ENCODE results near the gene TCEA3.

DNA sequence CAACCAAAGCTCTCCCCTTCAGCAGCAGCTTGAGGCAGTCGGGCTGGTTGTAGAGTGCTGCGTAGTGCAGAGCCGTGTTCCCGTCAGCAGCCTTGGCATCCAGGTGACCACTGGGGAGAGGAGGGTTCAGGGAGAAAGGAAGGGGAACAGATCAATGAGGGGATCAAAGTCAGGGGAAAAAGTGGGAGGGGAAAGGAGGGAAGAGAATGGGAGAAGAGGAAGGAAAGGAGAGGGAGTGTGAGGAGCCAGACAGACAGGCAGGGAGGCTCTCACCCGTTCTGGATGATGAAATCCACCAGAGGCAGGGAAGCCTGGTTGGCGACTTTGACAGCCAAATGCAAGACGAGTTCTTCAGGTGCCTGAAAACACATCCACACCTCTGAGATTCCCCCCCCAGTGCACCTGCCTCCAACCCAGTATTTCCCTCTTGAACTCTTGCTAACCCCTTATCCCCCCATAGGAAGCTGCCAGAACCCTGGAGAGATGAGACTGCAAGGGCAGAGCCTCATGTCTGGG is 9.8 kb upstream of the TCEA3 start:
- TF ChIP-seq, protein P1, sequence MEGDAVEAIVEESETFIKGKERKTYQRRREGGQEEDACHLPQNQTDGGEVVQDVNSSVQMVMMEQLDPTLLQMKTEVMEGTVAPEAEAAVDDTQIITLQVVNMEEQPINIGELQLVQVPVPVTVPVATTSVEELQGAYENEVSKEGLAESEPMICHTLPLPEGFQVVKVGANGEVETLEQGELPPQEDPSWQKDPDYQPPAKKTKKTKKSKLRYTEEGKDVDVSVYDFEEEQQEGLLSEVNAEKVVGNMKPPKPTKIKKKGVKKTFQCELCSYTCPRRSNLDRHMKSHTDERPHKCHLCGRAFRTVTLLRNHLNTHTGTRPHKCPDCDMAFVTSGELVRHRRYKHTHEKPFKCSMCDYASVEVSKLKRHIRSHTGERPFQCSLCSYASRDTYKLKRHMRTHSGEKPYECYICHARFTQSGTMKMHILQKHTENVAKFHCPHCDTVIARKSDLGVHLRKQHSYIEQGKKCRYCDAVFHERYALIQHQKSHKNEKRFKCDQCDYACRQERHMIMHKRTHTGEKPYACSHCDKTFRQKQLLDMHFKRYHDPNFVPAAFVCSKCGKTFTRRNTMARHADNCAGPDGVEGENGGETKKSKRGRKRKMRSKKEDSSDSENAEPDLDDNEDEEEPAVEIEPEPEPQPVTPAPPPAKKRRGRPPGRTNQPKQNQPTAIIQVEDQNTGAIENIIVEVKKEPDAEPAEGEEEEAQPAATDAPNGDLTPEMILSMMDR (conservative IDR thresholded peaks at IDR 0.05 in 1 of 2, IDR thresholded peaks at IDR 0.05 in 1 of 2; ENCODE audit: extremely low read depth in 1 of 2, insufficient read depth in 1 of 2, low read depth in 1 of 2, low read length in 2 of 2): no peak
- no peak for TF ChIP-seq EZH2 (IDR thresholded peaks at IDR 0.05; ENCODE audit: borderline replicate concordance, low read length)
